ENCODE results near the gene OR7A10.
"Not testable (repeated sequence)": the region's sequence is repeated elsewhere in the genome, so short reads cannot be mapped to it uniquely, and the experiment has no call there.

The OR7A10 gene

DNA sequence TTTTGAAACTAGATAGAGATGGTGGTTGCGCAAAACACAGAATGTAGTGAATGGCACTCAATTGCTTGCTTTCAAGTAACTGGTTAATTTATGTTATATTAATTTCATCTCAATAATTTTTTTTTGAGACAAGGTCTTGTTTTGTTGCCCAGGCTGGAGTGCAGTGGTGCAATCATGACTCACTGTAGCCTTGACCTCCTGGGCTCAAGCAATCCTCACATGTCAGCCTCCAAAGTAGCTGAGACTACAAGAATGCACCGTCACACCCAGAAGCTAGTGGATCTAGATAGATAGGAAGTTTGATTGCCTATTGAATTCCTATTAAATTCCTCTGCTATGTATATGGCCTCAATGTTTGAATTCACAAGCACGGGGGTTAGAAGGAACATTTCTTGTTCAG lies 44.0 kb downstream of the OR7A10 start:
- no peaks in the 10 kb centered on the region for H3K9me2 ChIP-seq (replicated peaks; ENCODE audit: insufficient read depth, low read length)
- TF ChIP-seq EZH2 (optimal IDR thresholded peaks at IDR 0.05; ENCODE audit: low read depth, low read length), result no peak
- H3K4me2 ChIP-seq (ENCODE audit: low read depth, low read length), result no peak overlapping the region
- H3K9ac ChIP-seq (ENCODE audit: low read length), result no peak overlapping the region
- H4K20me1 ChIP-seq (ENCODE audit: insufficient read depth, low read length), result no peaks in the 10 kb centered on the region
- no peaks in the 10 kb centered on the region for H3K79me2 ChIP-seq (ENCODE audit: low read length)
- H3F3A ChIP-seq (ENCODE audit: insufficient read depth, low read length), result no peaks in the 10 kb centered on the region
- H3K4me1 ChIP-seq (ENCODE audit: low read length), result no peaks in the 10 kb centered on the region
- no peaks in the 10 kb centered on the region for H3K9me3 ChIP-seq (replicated peaks; ENCODE audit: insufficient read depth, low read length)
- no peaks in the 10 kb centered on the region for H3K36me3 ChIP-seq (replicated peaks; ENCODE audit: insufficient read depth, low read length)
- no peak overlapping the region for H2AFZ ChIP-seq (ENCODE audit: low read length)
- no peak overlapping the region for H3K27ac ChIP-seq (ENCODE audit: low read length)
- peaks cover 70% of the 10 kb centered on the region for H3K27me3 ChIP-seq (replicated peaks; ENCODE audit: insufficient read depth, low read length)
- no peak for DNase-seq
- H3K4me3 ChIP-seq (ENCODE audit: low read length), result no peak overlapping the region

DNA sequence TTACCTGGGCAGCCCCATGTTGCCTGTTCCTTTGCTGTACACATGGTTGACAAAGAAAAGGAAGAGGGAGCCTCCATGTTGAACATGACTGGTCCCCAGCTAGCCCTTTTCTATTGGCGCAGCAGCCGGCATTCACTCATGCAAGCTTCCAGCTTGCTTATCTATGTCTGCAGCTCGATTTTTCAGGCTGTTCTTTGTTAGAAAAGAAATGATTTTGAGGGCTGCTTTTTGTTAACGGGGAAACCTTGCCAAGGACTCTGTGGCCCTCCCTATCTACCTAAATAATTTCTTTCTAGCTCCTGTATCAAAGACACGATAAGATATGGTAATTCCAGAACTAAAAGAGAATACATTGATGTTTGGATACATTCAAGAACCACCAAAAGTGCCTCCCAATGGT lies 50.0 kb downstream of the OR7A10 start:
- no peak overlapping the region for H3K4me3 ChIP-seq (ENCODE audit: low read length)
- H3K27ac ChIP-seq (ENCODE audit: low read length), result no peak overlapping the region
- H3K79me2 ChIP-seq (ENCODE audit: low read length), result no peaks in the 10 kb centered on the region
- H3K9me2 ChIP-seq (replicated peaks; ENCODE audit: insufficient read depth, low read length), result no peaks in the 10 kb centered on the region
- H2AFZ ChIP-seq (ENCODE audit: low read length), result no peak overlapping the region
- H3K9ac ChIP-seq (ENCODE audit: low read length), result no peak overlapping the region
- no peaks in the 10 kb centered on the region for H4K20me1 ChIP-seq (ENCODE audit: insufficient read depth, low read length)
- no peaks in the 10 kb centered on the region for H3F3A ChIP-seq (ENCODE audit: insufficient read depth, low read length)
- peaks cover 81% of the 10 kb centered on the region for H3K27me3 ChIP-seq (replicated peaks; ENCODE audit: insufficient read depth, low read length)
- H3K36me3 ChIP-seq (replicated peaks; ENCODE audit: insufficient read depth, low read length), result no peaks in the 10 kb centered on the region
- no peaks in the 10 kb centered on the region for H3K9me3 ChIP-seq (replicated peaks; ENCODE audit: insufficient read depth, low read length)
- H3K4me2 ChIP-seq (ENCODE audit: low read depth, low read length), result no peak overlapping the region
- H3K4me1 ChIP-seq (ENCODE audit: low read length), result no peaks in the 10 kb centered on the region
- TF ChIP-seq CTCF (IDR thresholded peaks at IDR 0.05; ENCODE audit: low read length) (no peak), EZH2 (optimal IDR thresholded peaks at IDR 0.05; ENCODE audit: low read depth, low read length) (no peak), EZH2phosphoT487 (IDR thresholded peaks at IDR 0.05; ENCODE audit: low read length) (no peak)
- no peak for DNase-seq

DNA sequence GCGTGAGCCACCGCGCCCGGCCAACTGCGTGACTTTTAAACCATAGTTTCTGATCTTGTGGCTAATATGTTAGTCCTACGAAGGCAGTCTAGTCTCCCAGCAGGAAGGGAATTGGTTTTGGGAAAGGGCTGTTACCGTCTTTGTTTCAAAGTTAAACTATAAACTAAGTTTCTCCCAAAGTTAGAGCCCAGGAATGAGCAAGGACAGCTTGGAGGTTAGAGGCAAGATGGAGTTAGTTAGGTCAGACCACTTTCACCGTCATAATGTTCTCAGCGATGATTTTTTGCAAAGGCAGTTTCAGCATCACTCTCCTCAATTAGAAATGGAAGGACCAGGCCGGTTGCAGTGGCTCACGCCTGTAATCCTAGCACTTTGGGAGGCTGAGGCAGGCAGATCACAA lies 52.7 kb downstream of the OR7A10 start:
- no peaks in the 10 kb centered on the region for H4K20me1 ChIP-seq (ENCODE audit: insufficient read depth, low read length)
- H3K9me3 ChIP-seq (replicated peaks; ENCODE audit: insufficient read depth, low read length), result no peaks in the 10 kb centered on the region
- no peaks in the 10 kb centered on the region for H3F3A ChIP-seq (ENCODE audit: insufficient read depth, low read length)
- H3K79me2 ChIP-seq (ENCODE audit: low read length), result no peaks in the 10 kb centered on the region
- no peak overlapping the region for H3K27ac ChIP-seq (ENCODE audit: low read length)
- no peak overlapping the region for H3K4me2 ChIP-seq (ENCODE audit: low read depth, low read length)
- peaks cover 87% of the 10 kb centered on the region for H3K27me3 ChIP-seq (replicated peaks; ENCODE audit: insufficient read depth, low read length)
- H3K4me3 ChIP-seq (ENCODE audit: low read length), result no peak overlapping the region
- TF ChIP-seq EZH2phosphoT487 (IDR thresholded peaks at IDR 0.05; ENCODE audit: low read length), result no peak
- no peak for TF ChIP-seq EZH2 (optimal IDR thresholded peaks at IDR 0.05; ENCODE audit: low read depth, low read length)
- no peak for TF ChIP-seq CTCF (IDR thresholded peaks at IDR 0.05; ENCODE audit: low read length)
- no peak overlapping the region for H3K9ac ChIP-seq (ENCODE audit: low read length)
- H3K9me2 ChIP-seq (replicated peaks; ENCODE audit: insufficient read depth, low read length), result no peaks in the 10 kb centered on the region
- no peaks in the 10 kb centered on the region for H3K4me1 ChIP-seq (ENCODE audit: low read length)
- no peak overlapping the region for H2AFZ ChIP-seq (ENCODE audit: low read length)
- no peak for DNase-seq
- H3K36me3 ChIP-seq (replicated peaks; ENCODE audit: insufficient read depth, low read length), result no peaks in the 10 kb centered on the region

DNA sequence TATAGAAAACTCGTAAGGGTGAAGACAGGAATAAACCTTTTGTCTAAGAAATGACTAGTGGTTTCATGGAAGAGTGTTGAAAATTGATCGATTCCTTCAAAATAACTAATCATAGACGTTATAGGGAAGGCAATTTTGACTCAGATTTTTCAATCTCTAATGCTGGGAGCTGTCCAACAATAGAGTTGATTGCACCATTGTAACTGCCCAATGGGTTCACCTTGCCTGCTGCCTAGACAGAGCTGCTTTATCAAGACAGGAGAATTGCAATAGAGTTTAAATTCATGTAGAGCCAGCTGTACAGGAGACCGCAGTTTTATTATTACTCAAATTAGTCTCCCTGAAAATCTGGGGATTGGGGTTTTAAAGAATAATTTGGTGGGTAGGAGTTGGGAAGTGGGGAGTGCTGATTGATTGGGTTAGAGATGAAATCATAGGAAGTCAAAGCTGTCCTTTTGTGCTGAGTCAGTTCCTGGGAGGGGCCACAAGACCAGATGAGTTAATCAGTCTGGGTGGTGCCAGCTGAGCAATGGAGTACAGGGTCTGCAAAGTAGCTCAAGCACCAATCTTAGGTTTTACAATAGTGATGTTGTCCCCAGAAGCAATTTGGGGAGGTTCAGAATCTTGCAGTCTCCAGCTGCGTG lies 53.5 kb downstream of the OR7A10 start:
- Histone ChIP-seq H3K9ac (ENCODE audit: low read length) (no peak overlapping the region), H3K27ac (ENCODE audit: low read length) (no peak overlapping the region), H3K27me3 (replicated peaks; ENCODE audit: insufficient read depth, low read length) (peaks cover 88% of the 10 kb centered on the region), H3K4me3 (ENCODE audit: low read length) (no peak overlapping the region), H3F3A (ENCODE audit: insufficient read depth, low read length) (no peaks in the 10 kb centered on the region), H3K9me3 (replicated peaks; ENCODE audit: insufficient read depth, low read length) (no peaks in the 10 kb centered on the region), H3K9me2 (replicated peaks; ENCODE audit: insufficient read depth, low read length) (no peaks in the 10 kb centered on the region), H2AFZ (ENCODE audit: low read length) (no peak overlapping the region), H3K79me2 (ENCODE audit: low read length) (no peaks in the 10 kb centered on the region), H3K36me3 (replicated peaks; ENCODE audit: insufficient read depth, low read length) (no peaks in the 10 kb centered on the region), H3K4me1 (ENCODE audit: low read length) (no peaks in the 10 kb centered on the region), H3K4me2 (ENCODE audit: low read depth, low read length) (no peak overlapping the region), H4K20me1 (ENCODE audit: insufficient read depth, low read length) (no peaks in the 10 kb centered on the region)
- no peak for TF ChIP-seq EZH2 (optimal IDR thresholded peaks at IDR 0.05; ENCODE audit: low read depth, low read length)
- TF ChIP-seq EZH2phosphoT487 (IDR thresholded peaks at IDR 0.05; ENCODE audit: low read length), result no peak
- no peak for TF ChIP-seq CTCF (IDR thresholded peaks at IDR 0.05; ENCODE audit: low read length)
- no peak for DNase-seq

DNA sequence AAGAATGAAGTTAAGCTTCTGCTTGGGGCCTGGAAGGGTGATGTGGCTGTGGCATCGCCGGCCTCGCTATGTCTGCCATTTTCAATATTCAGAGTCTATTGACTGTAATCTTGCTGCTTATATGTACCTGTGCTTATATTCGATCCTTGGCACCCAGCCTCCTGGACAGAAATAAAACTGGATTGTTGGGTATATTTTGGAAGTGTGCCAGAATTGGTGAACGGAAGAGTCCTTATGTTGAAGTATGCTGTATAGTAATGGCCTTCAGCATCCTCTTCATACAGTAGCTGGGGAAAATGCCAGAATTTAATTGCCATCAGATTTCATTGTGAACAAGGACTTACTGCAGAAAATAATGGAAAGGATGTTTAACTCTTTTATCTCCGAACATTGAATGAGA lies 56.5 kb downstream of the OR7A10 start:
- not testable (repeated sequence) for H3K4me3 ChIP-seq (ENCODE audit: low read length); H3K27ac ChIP-seq (ENCODE audit: low read length); DNase-seq; H3K79me2 ChIP-seq (ENCODE audit: low read length); H4K20me1 ChIP-seq (ENCODE audit: insufficient read depth, low read length); H3K4me1 ChIP-seq (ENCODE audit: low read length); H3K9ac ChIP-seq (ENCODE audit: low read length); H3K9me2 ChIP-seq (replicated peaks; ENCODE audit: insufficient read depth, low read length); H3F3A ChIP-seq (ENCODE audit: insufficient read depth, low read length); H3K36me3 ChIP-seq (replicated peaks; ENCODE audit: insufficient read depth, low read length); H2AFZ ChIP-seq (ENCODE audit: low read length); H3K9me3 ChIP-seq (replicated peaks; ENCODE audit: insufficient read depth, low read length); H3K4me2 ChIP-seq (ENCODE audit: low read depth, low read length)
- H3K27me3 ChIP-seq (replicated peaks; ENCODE audit: insufficient read depth, low read length), result peaks cover 85% of the 10 kb centered on the region

Measured in MM.1S (cell line).